WERI-Rb-1 (cell line): ENCODE results near the gene CSE1L.

Source experiments
- DNase-seq: peaks from one replicate; pipeline ENCODE4 v3.0.0-alpha.2; 2020
- H3K27ac ChIP-seq: fragments of 250-450 bp; sonication (Bioruptor Pico); 2 replicates; pipeline ENCODE4 v1.5.1; 2020; ENCODE audit warnings: mild to moderate bottlenecking, moderate library complexity
- H3K27me3 ChIP-seq: fragments of 250-450 bp; sonication (Bioruptor Pico); 2 replicates; pipeline ENCODE4 v1.5.1; 2021; ENCODE audit warnings: mild to moderate bottlenecking, low read depth, moderate library complexity; ENCODE audit not compliant: insufficient read depth, severe bottlenecking
- H3K36me3 ChIP-seq: fragments of 250-450 bp; sonication (Bioruptor Pico); 2 replicates; pipeline ENCODE4 v1.5.1; 2020; ENCODE audit warnings: mild to moderate bottlenecking, moderate library complexity
- H3K4me3 ChIP-seq: 2 replicates; pipeline ENCODE4 v1.5.1; 2011; ENCODE audit warnings: low read depth, mild to moderate bottlenecking, control low read depth, low read length
- H3K9me3 ChIP-seq: fragments of 250-450 bp; sonication (Bioruptor Pico); 2 replicates; pipeline ENCODE4 v1.5.1; 2021; ENCODE audit warnings: mild to moderate bottlenecking, moderate library complexity; ENCODE audit not compliant: severe bottlenecking
- TF ChIP-seq, protein P1 (sequence below): IDR thresholded peaks from 2 replicates; pipeline ENCODE4 v1.5.1; 2011; ENCODE audit warnings: low read depth, mild to moderate bottlenecking, control low read depth, inconsistent platforms, low read length

The CSE1L gene

DNA sequence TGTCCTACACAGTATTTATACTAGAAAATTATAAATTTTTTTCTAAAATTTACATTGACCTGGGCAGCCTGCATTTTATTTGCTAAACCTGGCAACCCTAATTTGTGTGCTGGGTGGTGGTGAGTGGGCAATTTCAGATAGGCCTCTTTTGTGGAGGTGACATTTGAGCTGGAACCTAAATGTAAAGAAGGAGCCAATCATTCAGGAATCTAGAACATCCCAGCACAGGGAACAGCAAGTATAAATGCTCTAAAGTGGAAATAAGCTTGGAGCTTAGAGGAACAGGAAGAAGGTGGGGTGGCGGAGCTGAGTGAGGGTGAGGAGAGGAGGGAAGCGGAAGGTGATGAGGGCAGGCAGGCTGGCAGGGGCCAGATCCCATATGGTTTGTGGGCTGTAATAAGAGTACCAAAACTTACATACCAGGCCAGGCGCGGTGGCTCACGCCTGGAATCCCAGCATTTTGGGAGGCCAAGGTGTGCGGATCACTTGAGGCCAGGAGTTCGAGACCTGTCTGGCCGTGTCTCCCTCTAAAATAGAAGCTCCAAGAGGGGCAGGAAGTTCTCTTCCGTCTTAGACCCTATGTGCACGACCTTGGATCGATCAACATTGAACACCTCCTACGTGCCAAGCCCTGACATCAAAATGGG lies 549 bp upstream of the CSE1L start:
- DNase-seq = no peak
- H3K27me3 ChIP-seq = no peaks in the 10 kb centered on the region
- peak overlapping the region; percentile 80 for H3K4me3 ChIP-seq
- H3K27ac ChIP-seq = peak overlapping the region; percentile 100
- no peaks in the 10 kb centered on the region for H3K9me3 ChIP-seq
- H3K36me3 ChIP-seq = peaks cover 34% of the 10 kb centered on the region
- TF ChIP-seq, protein P1, sequence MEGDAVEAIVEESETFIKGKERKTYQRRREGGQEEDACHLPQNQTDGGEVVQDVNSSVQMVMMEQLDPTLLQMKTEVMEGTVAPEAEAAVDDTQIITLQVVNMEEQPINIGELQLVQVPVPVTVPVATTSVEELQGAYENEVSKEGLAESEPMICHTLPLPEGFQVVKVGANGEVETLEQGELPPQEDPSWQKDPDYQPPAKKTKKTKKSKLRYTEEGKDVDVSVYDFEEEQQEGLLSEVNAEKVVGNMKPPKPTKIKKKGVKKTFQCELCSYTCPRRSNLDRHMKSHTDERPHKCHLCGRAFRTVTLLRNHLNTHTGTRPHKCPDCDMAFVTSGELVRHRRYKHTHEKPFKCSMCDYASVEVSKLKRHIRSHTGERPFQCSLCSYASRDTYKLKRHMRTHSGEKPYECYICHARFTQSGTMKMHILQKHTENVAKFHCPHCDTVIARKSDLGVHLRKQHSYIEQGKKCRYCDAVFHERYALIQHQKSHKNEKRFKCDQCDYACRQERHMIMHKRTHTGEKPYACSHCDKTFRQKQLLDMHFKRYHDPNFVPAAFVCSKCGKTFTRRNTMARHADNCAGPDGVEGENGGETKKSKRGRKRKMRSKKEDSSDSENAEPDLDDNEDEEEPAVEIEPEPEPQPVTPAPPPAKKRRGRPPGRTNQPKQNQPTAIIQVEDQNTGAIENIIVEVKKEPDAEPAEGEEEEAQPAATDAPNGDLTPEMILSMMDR = no peak

DNA sequence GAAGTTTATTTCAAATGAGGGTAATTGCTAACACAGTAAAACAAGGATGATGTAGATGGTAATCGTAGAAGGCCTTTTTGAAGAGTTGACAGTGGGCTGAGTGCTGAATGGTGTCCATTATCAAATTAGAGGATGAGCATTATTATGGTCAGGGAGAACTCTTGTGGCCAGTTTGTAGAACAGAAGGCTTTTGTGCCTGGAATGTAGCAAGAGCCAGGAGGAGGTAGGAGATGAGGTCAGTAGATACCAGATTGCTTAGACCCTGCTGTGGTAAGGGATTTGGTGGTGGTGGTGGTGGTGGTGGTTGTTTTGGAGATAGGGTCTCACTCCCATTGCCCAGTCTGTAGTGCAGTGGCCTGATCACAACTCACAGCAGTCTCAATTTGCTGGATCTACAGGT lies 6.2 kb downstream of the CSE1L start:
- Histone ChIP-seq H3K9me3 (no peaks in the 10 kb centered on the region), H3K4me3 (no peak overlapping the region), H3K27ac (no peak overlapping the region), H3K36me3 (peaks cover 69% of the 10 kb centered on the region), H3K27me3 (no peaks in the 10 kb centered on the region)
- DNase-seq = no peak
- TF ChIP-seq, protein P1 = no peak

DNA sequence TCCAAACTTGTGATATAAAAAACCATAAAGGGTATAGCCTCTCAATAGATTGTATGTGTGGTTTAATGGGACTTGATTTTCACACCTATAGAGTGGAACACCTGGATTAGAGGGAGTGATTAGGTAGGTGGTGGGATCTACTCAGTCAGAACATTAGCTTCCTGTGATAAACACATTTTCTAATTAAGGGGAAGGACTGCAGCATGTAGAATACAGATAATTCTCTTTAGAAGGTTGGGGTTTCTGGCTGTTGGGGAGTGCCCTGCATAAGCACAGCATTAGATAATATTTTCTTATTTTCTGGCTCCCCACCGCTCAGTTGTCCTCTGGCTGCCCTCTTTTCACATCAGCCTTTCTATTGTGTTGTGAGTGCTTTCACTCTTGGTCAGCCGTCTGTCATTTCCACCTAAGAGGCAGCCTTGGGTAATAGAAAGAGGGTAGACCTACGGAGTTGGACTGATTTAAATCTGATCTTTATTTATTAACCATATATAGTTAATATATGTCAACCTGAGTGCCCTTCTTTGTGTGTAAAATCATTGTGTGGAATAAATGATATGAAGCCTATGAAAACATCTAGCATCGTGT lies 8.0 kb downstream of the CSE1L start:
- peaks cover 72% of the 10 kb centered on the region for H3K36me3 ChIP-seq

GRCh38 chr20:49063279-49063678 lies 17.2 kb downstream of the CSE1L start:
- Histone ChIP-seq H3K27me3 (no peaks in the 10 kb centered on the region), H3K4me3 (no peak overlapping the region), H3K27ac (no peak overlapping the region), H3K36me3 (peaks cover 90% of the 10 kb centered on the region), H3K9me3 (no peaks in the 10 kb centered on the region)
- DNase-seq = no peak
- TF ChIP-seq, protein P1 = no peak

More for the DNA sequence above, 8.0 kb downstream of the CSE1L start:
- Histone ChIP-seq H3K27me3 (no peaks in the 10 kb centered on the region), H3K4me3 (no peak overlapping the region), H3K27ac (no peak overlapping the region), H3K9me3 (no peaks in the 10 kb centered on the region)
- no peak for DNase-seq
- TF ChIP-seq, protein P1 = no peak

- TF ChIP-seq, protein P1 = no peak
- no peak overlapping the region for H3K27ac ChIP-seq
- no peak for DNase-seq
- H3K4me3 ChIP-seq = no peak overlapping the region
- peaks cover 96% of the 10 kb centered on the region for H3K36me3 ChIP-seq
- H3K9me3 ChIP-seq = no peaks in the 10 kb centered on the region
- H3K27me3 ChIP-seq = no peaks in the 10 kb centered on the region
Measured at GRCh38 chr20:49074521-49074920, 28.4 kb downstream of the CSE1L start.
